ENCODE measurements around the gene GDA. TPM values are rescaled to one million over a fixed set of nuclear protein-coding genes. Genes with fewer than 3 reads are reported as not detected.

GDA gene
- total and polyA plus RNA-seq, 8 donors: 0.25 to 7.5 (median 3.5) TPM; not detected in 2

- intact Hi-C loops (cut with DNase I; ENCODE audit: low total_unique reads): no loop called here
Measured at GRCh38 chr9:72144756-72145492, 4.3 kb upstream of the GDA start.

GRCh38 chr9:72145733-72146505 is 3.3 kb upstream of the GDA start:
- DNase-seq: no peak
- H3K27ac ChIP-seq: no peak overlapping the region
- no peak overlapping the region for H3K4me3 ChIP-seq
- H3K27me3 ChIP-seq: peaks cover 3 to 34% (median 15%) of the 10 kb centered on the region in 3 donors
- H3K9me3 ChIP-seq: no peaks in the 10 kb centered on the region
- 87 to 93% (median 91%) methylated on average over 2 of the region's 2 CpGs for WGBS, 5 donors
- intact Hi-C loops (cut with DNase I; ENCODE audit: low total_unique reads): no loop called here
- TF ChIP-seq POLR2AphosphoS5 (IDR thresholded peaks at IDR 0.05) (no peak), EP300 (IDR thresholded peaks at IDR 0.05) (no peak), POLR2A (IDR thresholded peaks at IDR 0.05) (no peak), CTCF (IDR thresholded peaks at IDR 0.05) (no peak)
- H3K4me1 ChIP-seq: peaks cover 7 to 13% (median 10%) of the 10 kb centered on the region in 4 donors
- H3K36me3 ChIP-seq: no peaks in the 10 kb centered on the region

More at GRCh38 chr9:72144756-72145492, 4.3 kb upstream of the GDA start:
- WGBS, 5 donors: 84 to 95% (median 93%) methylated on average over 3 of the region's 3 CpGs
- H3K27ac ChIP-seq: no peak overlapping the region
- H3K4me1 ChIP-seq: peaks cover 7 to 12% (median 10%) of the 10 kb centered on the region in 4 donors
- DNase-seq: no peak
- TF ChIP-seq EP300 (IDR thresholded peaks at IDR 0.05) (no peak), CTCF (IDR thresholded peaks at IDR 0.05) (no peak), POLR2AphosphoS5 (IDR thresholded peaks at IDR 0.05) (no peak), POLR2A (IDR thresholded peaks at IDR 0.05) (no peak)
- no peak overlapping the region for H3K4me3 ChIP-seq
- peaks cover 3 to 30% (median 15%) of the 10 kb centered on the region in 3 donors for H3K27me3 ChIP-seq
- H3K36me3 ChIP-seq: no peaks in the 10 kb centered on the region
- no peaks in the 10 kb centered on the region for H3K9me3 ChIP-seq

- Histone ChIP-seq H3K36me3 (no peaks in the 10 kb centered on the region), H3K9me3 (no peaks in the 10 kb centered on the region), H3K27me3 (peaks cover 3 to 39% (median 15%) of the 10 kb centered on the region in 3 donors), H3K4me1 (peaks cover 7 to 13% (median 10%) of the 10 kb centered on the region in 4 donors), H3K27ac (no peak overlapping the region), H3K4me3 (no peak overlapping the region)
- intact Hi-C loops (cut with DNase I; ENCODE audit: low total_unique reads): no loop called here
- TF ChIP-seq POLR2AphosphoS5 (IDR thresholded peaks at IDR 0.05) (no peak), EP300 (IDR thresholded peaks at IDR 0.05) (no peak)
- 57 to 67% (median 61%) methylated on average over 5 of the region's 5 CpGs for WGBS, 5 donors
- DNase-seq: no peak
Measured at GRCh38 chr9:72147676-72148075, 1.6 kb upstream of the GDA start.

GRCh38 chr9:72150127-72150526 is 887 bp downstream of the GDA start:
- Histone ChIP-seq H3K27ac (no peak overlapping the region), H3K27me3 (peaks cover 3 to 39% (median 15%) of the 10 kb centered on the region in 3 donors), H3K36me3 (no peaks in the 10 kb centered on the region), H3K4me3 (no peak overlapping the region), H3K4me1 (peaks cover 7 to 13% (median 10%) of the 10 kb centered on the region in 4 donors), H3K9me3 (no peaks in the 10 kb centered on the region)
- intact Hi-C loops (cut with DNase I; ENCODE audit: low total_unique reads): no loop called here
- no peak for DNase-seq
- WGBS, 5 donors: 51 to 70% (median 57%) methylated on average over 7 of the region's 7 CpGs
- TF ChIP-seq EP300 (IDR thresholded peaks at IDR 0.05) (no peak), CTCF (IDR thresholded peaks at IDR 0.05) (no peak), POLR2A (IDR thresholded peaks at IDR 0.05) (no peak), POLR2AphosphoS5 (IDR thresholded peaks at IDR 0.05) (no peak)
